IMR-90 (cell line): Measurements from ENCODE around the gene HIRA. TPM values are rescaled to one million over a fixed set of nuclear protein-coding genes. Genes with fewer than 3 reads are reported as not detected.

ENCODE experiments used
- ATAC-seq: fragments of 200-7000 bp; cut with Tn5 transposase; 2 replicates; pipeline ENCODE4 v1.9.1; 2020; ENCODE audit warnings: low read depth, mild to moderate bottlenecking, moderate library complexity
- BruUV-seq: library from RNA; stranded (reverse); fragments of 400-500 nt; replicated peaks from 2 replicates; lab custom pipeline; 2021; lab: Mats Ljungman, UMichigan
- CTCF ChIA-PET: fragments of 300-600 bp; formaldehyde crosslinking; extraction: SDS; loops from one replicate; lab custom pipeline; 2021; ENCODE audit warnings: antibody characterized with exemption; lab: Yijun Ruan, JAX
- POLR2A ChIA-PET: fragments of 300-600 bp; sonication (Branson Sonifier 250); formaldehyde crosslinking; loops from one replicate; lab custom pipeline; 2022; ENCODE audit warnings: antibody characterized with exemption; ENCODE audit not compliant: unreplicated experiment; lab: Charles Lee
- DNase-seq: peaks from one replicate; pipeline ENCODE4 v3.0.0; 2013
- H2AFZ ChIP-seq: replicated peaks from 2 replicates; pipeline ENCODE3; 2013; ENCODE audit warnings: low read length, mild to moderate bottlenecking; ENCODE audit not compliant: poor library complexity
- H2AK5ac ChIP-seq: 2 replicates; pipeline ENCODE4 v1.6.1; 2013; ENCODE audit warnings: low read depth, low read length, inconsistent platforms
- H2AK9ac ChIP-seq: replicated peaks from 2 replicates; pipeline ENCODE3; 2013; ENCODE audit warnings: mild to moderate bottlenecking, low read depth, low read length, moderate library complexity; ENCODE audit not compliant: poor library complexity
- H2BK120ac ChIP-seq: 2 replicates; pipeline ENCODE4 v1.6.1; 2013; ENCODE audit warnings: low read depth, low read length, inconsistent platforms
- H2BK15ac ChIP-seq: 3 replicates; pipeline ENCODE4 v1.6.1; 2013; ENCODE audit warnings: low read depth, low read length, inconsistent platforms
- H2BK20ac ChIP-seq: 2 replicates; pipeline ENCODE4 v1.6.1; 2013; ENCODE audit warnings: low read depth, mild to moderate bottlenecking, inconsistent platforms, low read length, moderate library complexity
- H2BK5ac ChIP-seq: 2 replicates; pipeline ENCODE4 v1.6.1; 2013; ENCODE audit warnings: mild to moderate bottlenecking, low read depth, low read length, inconsistent platforms; ENCODE audit not compliant: poor library complexity, severe bottlenecking
- H3K14ac ChIP-seq: replicated peaks from 2 replicates; pipeline ENCODE4 v1.6.1; 2013; ENCODE audit warnings: low read depth, low read length, inconsistent platforms
- H3K18ac ChIP-seq: 2 replicates; pipeline ENCODE4 v1.6.1; 2013; ENCODE audit warnings: low read depth, low read length, control low read depth
- H3K23ac ChIP-seq: 2 replicates; pipeline ENCODE4 v1.6.1; 2013; ENCODE audit warnings: low read depth, low read length, inconsistent platforms
- H3K27ac ChIP-seq: 2 replicates; pipeline ENCODE4 v1.5.1; 2013; ENCODE audit warnings: mild to moderate bottlenecking, control low read depth, low read length; ENCODE audit not compliant: insufficient read depth
- H3K27me3 ChIP-seq: 2 replicates; pipeline ENCODE4 v1.6.1; 2013; ENCODE audit warnings: low read length; ENCODE audit not compliant: control insufficient read depth, insufficient read depth
- H3K36me3 ChIP-seq: 2 replicates; pipeline ENCODE4 v1.6.1; 2013; ENCODE audit warnings: low read length, mixed read lengths; ENCODE audit not compliant: control insufficient read depth, insufficient read depth
- H3K4ac ChIP-seq: 2 replicates; pipeline ENCODE4 v1.6.1; 2013; ENCODE audit warnings: low read depth, low read length, inconsistent platforms
- H3K4me1 ChIP-seq: 2 replicates; pipeline ENCODE4 v1.6.1; 2013; ENCODE audit warnings: low read length, mixed read lengths; ENCODE audit not compliant: control insufficient read depth, insufficient read depth
- H3K4me2 ChIP-seq: 2 replicates; pipeline ENCODE4 v1.6.1; 2013; ENCODE audit warnings: low read depth, mild to moderate bottlenecking, control low read depth, low read length, moderate library complexity
- H3K4me3 ChIP-seq: 2 replicates; pipeline ENCODE4 v1.5.1; 2013; ENCODE audit warnings: low read depth, mild to moderate bottlenecking, control low read depth, low read length, moderate library complexity; ENCODE audit not compliant: insufficient read depth
- H3K56ac ChIP-seq: 2 replicates; pipeline ENCODE4 v1.6.1; 2013; ENCODE audit warnings: low read length, inconsistent platforms; ENCODE audit not compliant: insufficient read depth; ENCODE audit errors: extremely low read depth
- H3K79me1 ChIP-seq, 2 experiments: 2 replicates each; pipeline ENCODE4 v1.6.1; 2013; ENCODE audit warnings: low read length in 2 of 2, inconsistent platforms in 1 of 2, low read depth in 1 of 2
- H3K9ac ChIP-seq: 2 replicates; pipeline ENCODE4 v1.6.1; 2013; ENCODE audit warnings: low read depth, low read length, control low read depth
- H3K9me1 ChIP-seq: 2 replicates; pipeline ENCODE4 v1.6.1; 2013; ENCODE audit warnings: low read length, inconsistent platforms; ENCODE audit not compliant: insufficient read depth
- H3K9me3 ChIP-seq: 2 replicates; pipeline ENCODE4 v1.6.1; 2013; ENCODE audit warnings: low read length; ENCODE audit not compliant: control insufficient read depth, insufficient read depth
- H4K20me1 ChIP-seq: 2 replicates; pipeline ENCODE4 v1.6.1; 2013; ENCODE audit warnings: low read length, inconsistent platforms; ENCODE audit not compliant: insufficient read depth
- H4K5ac ChIP-seq: 2 replicates; pipeline ENCODE4 v1.6.1; 2013; ENCODE audit warnings: mild to moderate bottlenecking, low read depth, low read length, control low read depth
- H4K8ac ChIP-seq, 2 experiments: 2 replicates each; pipeline ENCODE4 v1.6.1; 2013; ENCODE audit warnings: low read depth in 2 of 2, low read length in 2 of 2, control low read depth in 1 of 2, inconsistent platforms in 1 of 2
- H4K91ac ChIP-seq: 2 replicates; pipeline ENCODE4 v1.6.1; 2013; ENCODE audit warnings: low read depth, low read length, inconsistent platforms; ENCODE audit not compliant: insufficient read depth
- MAFK ChIP-seq: IDR thresholded peaks from 2 replicates; pipeline ENCODE4 v1.6.1; 2012; ENCODE audit warnings: low read depth, low read length, improper control_type of control experiment
- MAZ ChIP-seq: IDR thresholded peaks from 2 replicates; pipeline ENCODE4 v1.6.1; 2012; ENCODE audit warnings: low read depth, mild to moderate bottlenecking, low read length, improper control_type of control experiment, moderate library complexity, borderline replicate concordance
- MXI1 ChIP-seq: IDR thresholded peaks from 2 replicates; pipeline ENCODE4 v1.6.1; 2012; ENCODE audit warnings: low read depth, mild to moderate bottlenecking, low read length, moderate library complexity, borderline replicate concordance
- POLR2A ChIP-seq: IDR thresholded peaks from 2 replicates; pipeline ENCODE4 v1.6.1; 2012; ENCODE audit warnings: mild to moderate bottlenecking, low read depth, low read length
- RFX5 ChIP-seq: IDR thresholded peaks from 2 replicates; pipeline ENCODE4 v1.8.0; 2012; ENCODE audit warnings: low read depth, mild to moderate bottlenecking, low read length, moderate library complexity
- WGBS, 2 experiments: methylation state at CpG; one replicate each; pipeline versions ENCODE4 v1.1.5 to v1.1.7; 2013; ENCODE audit warnings: missing lambda C conversion rate in 2 of 2; ENCODE audit not compliant: insufficient read length in 1 of 2; ENCODE audit errors: extremely low coverage in 2 of 2; 5-methylcytosine and 5-hydroxymethylcytosine counted together
- dilution Hi-C: fragments of 300-500 bp; cut with HindIII; formaldehyde crosslinking; loops from one replicate; pipeline ENCODE4 v1.14.3; 2018; ENCODE audit warnings: low sequenced_read_pairs; ENCODE audit not compliant: unreplicated experiment
- in situ Hi-C: fragments of 300-500 bp; cut with MboI; formaldehyde crosslinking; loops from 3 replicates; pipeline ENCODE4 v1.14.3; 2019; ENCODE audit warnings: low sequenced_read_pairs, inconsistent platforms, mixed read lengths
- intact Hi-C: fragments of 100-400 bp; cut with micrococcal nuclease; formaldehyde crosslinking; loops from 2 replicates; pipeline ENCODE4 v1.10.0; 2022
- polyA plus RNA-seq, 3 experiments: library from polyadenylated mRNA; depleted of rRNA; stranded (reverse); fragments of >200 nt; gene quantifications; 2 replicates each; pipeline ENCODE4 v1.2.3, GENCODE V29; 2012; ENCODE audit warnings: low replicate concordance in 1 of 3
- total RNA-seq: library from RNA; depleted of rRNA; stranded (reverse); fragments of >200 nt; gene quantifications from 2 replicates; pipeline ENCODE4 v1.2.3, GENCODE V29; 2012
- TF ChIP-seq, protein P1 (sequence below): conservative IDR thresholded peaks from 2 replicates; pipeline ENCODE4 v1.5.1; 2012; ENCODE audit warnings: mild to moderate bottlenecking, low read depth, low read length, improper control_type of control experiment

The HIRA gene
- total and polyA plus RNA-seq, 2 of the 4 experiments (the other 2 are of a cell fraction): 14.5 to 24.2 TPM

DNA sequence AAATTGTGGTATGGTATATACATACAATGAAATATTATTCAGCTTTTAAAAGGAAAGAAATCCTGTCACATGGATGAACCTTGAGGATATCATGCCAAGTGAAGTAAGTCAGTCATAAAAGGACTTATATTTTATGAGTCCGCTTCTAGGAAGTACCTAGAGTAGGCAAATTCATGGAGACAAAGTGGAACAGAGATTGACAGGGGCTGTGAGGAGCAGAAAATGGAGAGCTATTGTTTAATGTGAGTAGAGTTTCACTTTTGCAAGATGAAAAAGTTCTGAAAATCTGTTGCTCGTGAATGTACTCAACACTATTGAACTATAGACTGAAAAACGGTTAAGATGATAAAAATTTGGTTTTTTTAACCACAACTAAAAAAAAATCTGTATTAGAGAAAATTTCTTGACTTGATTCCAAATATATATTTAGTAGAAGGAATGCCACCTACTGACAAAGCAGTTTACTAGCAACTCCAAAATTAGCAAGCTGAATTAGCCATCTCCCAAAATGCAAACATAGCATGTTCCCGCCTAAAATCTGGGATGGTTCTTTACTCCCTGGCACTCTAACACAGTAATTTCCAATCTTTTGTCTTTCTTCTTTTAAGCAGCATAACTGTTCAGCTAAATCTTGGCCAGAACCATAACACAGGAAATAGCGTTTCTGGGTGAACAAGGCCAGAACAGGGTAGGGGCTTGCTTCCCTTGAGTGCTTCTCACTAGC, 46.0 kb upstream of the HIRA start:
- Histone ChIP-seq H4K8ac (no peak overlapping the region), H3K4me2 (peak overlapping the region; percentile 99), H3K4me1 (no peaks in the 10 kb centered on the region; the same call in none of the 2 replicates), H3K9me3 (no peaks in the 10 kb centered on the region), H2AFZ (no peak overlapping the region), H3K23ac (peak overlapping the region; percentile 49; the same call in 1 of the 2 replicates), H4K5ac (no peak overlapping the region), H3K14ac (no peak overlapping the region), H2AK5ac (no peak overlapping the region), H3K9me1 (no peaks in the 10 kb centered on the region; the same call in 1 of the 2 replicates), H4K91ac (no peak overlapping the region), H3K79me1 (peaks cover 26 to 62% of the 10 kb centered on the region in 2 experiments), H2BK120ac (no peak overlapping the region), H2BK15ac (no peak overlapping the region), H2AK9ac (peak overlapping the region; percentile 21), H3K18ac (no peak overlapping the region), H3K27ac (peak overlapping the region; percentile 33; the same call in 1 of the 2 replicates), H3K36me3 (peaks cover 24% of the 10 kb centered on the region), H2BK5ac (no peak overlapping the region), H3K56ac (no peak overlapping the region), H3K4me3 (peak overlapping the region; percentile 87), H2BK20ac (no peak overlapping the region), H3K9ac (peak overlapping the region; percentile 95), H3K27me3 (no peaks in the 10 kb centered on the region), H3K4ac (no peak overlapping the region), H4K20me1 (peaks cover 32% of the 10 kb centered on the region)
- intact Hi-C loops (loop anchor here (2.0 to 5.0 kb wide), 3 partner anchors 155 to 299 kb away; partner anchors contain the start of genes CLTCL1 and SLC25A1), dilution Hi-C loops (no loop called here), in situ Hi-C loops (no loop called here)
- no CpG with 5 or more reads among the region's 5 CpGs for WGBS, 2 experiments
- CTCF ChIA-PET: interaction anchor here (1.3 kb wide), 1 partner anchor 77 kb away, joined by 3 read pairs; no protein-coding TSS in a partner anchor
- peak; percentile 16 for DNase-seq
- ATAC-seq: no peak
- TF ChIP-seq POLR2A: no peak
- TF ChIP-seq MXI1: no peak
- TF ChIP-seq, protein P1, sequence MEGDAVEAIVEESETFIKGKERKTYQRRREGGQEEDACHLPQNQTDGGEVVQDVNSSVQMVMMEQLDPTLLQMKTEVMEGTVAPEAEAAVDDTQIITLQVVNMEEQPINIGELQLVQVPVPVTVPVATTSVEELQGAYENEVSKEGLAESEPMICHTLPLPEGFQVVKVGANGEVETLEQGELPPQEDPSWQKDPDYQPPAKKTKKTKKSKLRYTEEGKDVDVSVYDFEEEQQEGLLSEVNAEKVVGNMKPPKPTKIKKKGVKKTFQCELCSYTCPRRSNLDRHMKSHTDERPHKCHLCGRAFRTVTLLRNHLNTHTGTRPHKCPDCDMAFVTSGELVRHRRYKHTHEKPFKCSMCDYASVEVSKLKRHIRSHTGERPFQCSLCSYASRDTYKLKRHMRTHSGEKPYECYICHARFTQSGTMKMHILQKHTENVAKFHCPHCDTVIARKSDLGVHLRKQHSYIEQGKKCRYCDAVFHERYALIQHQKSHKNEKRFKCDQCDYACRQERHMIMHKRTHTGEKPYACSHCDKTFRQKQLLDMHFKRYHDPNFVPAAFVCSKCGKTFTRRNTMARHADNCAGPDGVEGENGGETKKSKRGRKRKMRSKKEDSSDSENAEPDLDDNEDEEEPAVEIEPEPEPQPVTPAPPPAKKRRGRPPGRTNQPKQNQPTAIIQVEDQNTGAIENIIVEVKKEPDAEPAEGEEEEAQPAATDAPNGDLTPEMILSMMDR: peak; percentile 28
- TF ChIP-seq MAZ: no peak
- no peak for TF ChIP-seq RFX5
- TF ChIP-seq MAFK: no peak
- BruUV-seq: TSS peak; percentile 31
- POLR2A ChIA-PET: interaction anchor here (0.6 kb wide), 1 partner anchor 967 kb away, joined by 15 read pairs; no protein-coding TSS in a partner anchor
